ENCODE results near the gene TKFC.

The TKFC gene

GRCh38 chr11:61336171-61336935, 3.3 kb downstream of the TKFC start:
- peak overlapping the region; percentile 30 for H3K27ac ChIP-seq (ENCODE audit: low read length, poor library complexity, severe bottlenecking)
- H3K9me3 ChIP-seq (ENCODE audit: control insufficient read depth, low read length): no peaks in the 10 kb centered on the region
- no peak overlapping the region for H3K23ac ChIP-seq (ENCODE audit: low read length in 2 of 2)
- H3K9ac ChIP-seq (ENCODE audit: low read length): peak overlapping the region; percentile 35
- H2BK15ac ChIP-seq (ENCODE audit: low read depth, poor library complexity, severe bottlenecking): no peak overlapping the region
- H3K4ac ChIP-seq (ENCODE audit: low read depth in 1 of 2, low read length in 2 of 2): peak overlapping the region; percentile 29 to 39
- H2AK5ac ChIP-seq (ENCODE audit: low read length, severe bottlenecking): peak overlapping the region; percentile 77
- no peaks in the 10 kb centered on the region for H3K27me3 ChIP-seq (ENCODE audit: control insufficient read depth in 1 of 2, insufficient read depth in 1 of 2, low read length in 2 of 2)
- peak; percentile 77 for DNase-seq
- WGBS: 38% methylated on average over 8 of the region's 8 CpGs
- peak overlapping the region; percentile 3 to 55 for H2BK12ac ChIP-seq (ENCODE audit: low read length in 2 of 2)
- H3K4me3 ChIP-seq (ENCODE audit: insufficient read depth in 1 of 2, low read depth in 1 of 2, low read length in 2 of 2): no peak overlapping the region
- H4K8ac ChIP-seq (ENCODE audit: low read length): peak overlapping the region; percentile 29
- peak overlapping the region; percentile 57 for H4K91ac ChIP-seq (ENCODE audit: low read length)
- H3K79me1 ChIP-seq (replicated peaks; ENCODE audit: low read length, poor library complexity, severe bottlenecking): peaks cover 2% of the 10 kb centered on the region
- H3K14ac ChIP-seq (ENCODE audit: low read length in 2 of 2): no peak overlapping the region
- peak overlapping the region; percentile 18 for H2AFZ ChIP-seq (ENCODE audit: low read depth, low read length)
- peak overlapping the region in 1 of 2 experiments; percentile 42 for H3K18ac ChIP-seq (ENCODE audit: low read depth in 1 of 2, low read length in 2 of 2)
- H3K4me2 ChIP-seq (ENCODE audit: low read length, poor library complexity, severe bottlenecking): no peak overlapping the region
- H3K4me1 ChIP-seq (ENCODE audit: control insufficient read depth, insufficient read depth, low read depth, low read length): peaks cover 13% of the 10 kb centered on the region
- no peak overlapping the region for H2BK120ac ChIP-seq (ENCODE audit: low read depth, low read length)
- peaks cover 18 to 25% of the 10 kb centered on the region in 2 experiments for H3K36me3 ChIP-seq (ENCODE audit: control insufficient read depth in 1 of 2, insufficient read depth in 2 of 2, low read depth in 1 of 2, low read length in 2 of 2)
- no peak overlapping the region for H2BK5ac ChIP-seq (ENCODE audit: low read depth, low read length, poor library complexity, severe bottlenecking)

DNA sequence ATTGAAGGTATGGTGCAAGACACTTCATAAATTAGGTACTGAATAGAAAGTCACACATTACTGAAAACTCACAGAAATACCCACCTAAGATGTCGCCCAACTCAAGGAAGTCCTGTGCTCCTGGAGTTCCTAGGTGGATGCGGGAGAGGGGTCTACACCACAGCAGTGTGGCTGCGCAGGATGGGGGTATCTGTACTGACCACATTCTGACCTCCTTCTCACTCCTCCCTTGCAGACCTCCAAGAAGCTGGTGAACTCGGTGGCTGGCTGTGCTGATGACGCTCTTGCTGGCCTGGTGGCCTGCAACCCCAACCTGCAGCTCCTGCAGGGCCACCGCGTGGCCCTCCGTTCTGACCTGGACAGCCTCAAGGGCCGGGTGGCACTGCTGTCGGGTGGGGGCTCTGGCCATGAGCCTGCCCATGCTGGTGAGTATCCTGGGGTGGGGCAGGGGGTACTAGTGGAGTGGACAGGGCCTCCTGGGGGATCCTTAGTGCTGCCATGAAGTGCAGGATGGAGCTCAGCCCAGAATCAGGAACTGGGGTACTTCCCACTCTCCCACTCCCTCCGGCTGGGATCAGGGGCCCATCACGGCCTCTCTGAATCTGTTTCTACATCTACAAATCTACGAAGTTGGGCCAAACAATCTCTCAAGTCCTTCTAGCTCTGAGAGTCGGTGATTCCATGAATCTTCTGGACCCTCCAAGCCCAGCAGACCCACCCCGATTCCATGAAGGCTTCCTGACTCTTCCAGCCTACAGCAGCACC, 4.9 kb downstream of the TKFC start:
- Histone ChIP-seq H3K27ac (ENCODE audit: low read length, poor library complexity, severe bottlenecking) (no peak overlapping the region), H2BK5ac (ENCODE audit: low read depth, low read length, poor library complexity, severe bottlenecking) (no peak overlapping the region)
- DNase-seq: no peak

DNA sequence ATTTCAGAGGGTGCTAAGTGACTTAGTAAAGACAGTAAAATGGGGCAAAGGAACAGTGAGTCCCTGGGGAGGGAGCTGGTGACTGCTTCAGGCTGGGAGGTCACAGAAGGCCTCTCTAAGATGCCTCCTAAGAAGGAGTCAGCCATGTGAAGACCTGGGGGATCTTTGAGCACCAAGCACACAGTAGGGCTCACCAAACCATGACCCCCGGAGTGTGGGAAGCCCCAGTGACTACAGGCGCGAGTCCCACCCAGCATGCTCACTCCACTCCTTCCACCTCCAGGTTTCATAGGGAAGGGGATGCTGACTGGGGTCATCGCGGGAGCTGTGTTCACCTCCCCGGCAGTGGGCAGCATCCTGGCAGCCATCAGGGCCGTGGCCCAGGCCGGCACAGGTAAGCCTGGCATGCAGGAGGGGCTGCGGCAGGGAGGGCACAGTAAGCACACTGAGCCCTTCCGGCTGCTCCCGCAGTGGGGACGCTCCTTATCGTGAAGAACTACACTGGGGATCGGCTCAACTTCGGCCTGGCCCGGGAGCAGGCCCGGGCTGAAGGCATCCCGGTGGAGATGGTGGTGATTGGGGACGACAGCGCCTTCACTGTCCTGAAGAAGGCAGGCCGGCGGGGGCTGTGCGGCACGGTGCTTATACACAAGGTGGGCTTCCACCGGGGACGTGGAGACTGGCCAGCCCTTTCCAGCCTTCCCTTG, 5.9 kb downstream of the TKFC start:
- Histone ChIP-seq H2AFZ (ENCODE audit: low read depth, low read length) (no peak overlapping the region), H2AK5ac (ENCODE audit: low read length, severe bottlenecking) (no peak overlapping the region), H3K4me2 (ENCODE audit: low read length, poor library complexity, severe bottlenecking) (no peak overlapping the region), H3K27me3 (ENCODE audit: control insufficient read depth in 1 of 2, insufficient read depth in 1 of 2, low read length in 2 of 2) (no peaks in the 10 kb centered on the region), H3K4me1 (ENCODE audit: control insufficient read depth, insufficient read depth, low read depth, low read length) (peaks cover 9% of the 10 kb centered on the region), H3K14ac (ENCODE audit: low read length in 2 of 2) (no peak overlapping the region), H3K9me3 (ENCODE audit: control insufficient read depth, low read length) (no peaks in the 10 kb centered on the region), H4K8ac (ENCODE audit: low read length) (no peak overlapping the region), H3K9ac (ENCODE audit: low read length) (no peak overlapping the region), H3K4ac (ENCODE audit: low read depth in 1 of 2, low read length in 2 of 2) (no peak overlapping the region), H3K23ac (ENCODE audit: low read length in 2 of 2) (no peak overlapping the region), H2BK15ac (ENCODE audit: low read depth, poor library complexity, severe bottlenecking) (no peak overlapping the region), H3K27ac (ENCODE audit: low read length, poor library complexity, severe bottlenecking) (no peak overlapping the region), H3K36me3 (ENCODE audit: control insufficient read depth in 1 of 2, insufficient read depth in 2 of 2, low read depth in 1 of 2, low read length in 2 of 2) (peaks cover 32 to 51% of the 10 kb centered on the region in 2 experiments), H2BK120ac (ENCODE audit: low read depth, low read length) (no peak overlapping the region), H2BK5ac (ENCODE audit: low read depth, low read length, poor library complexity, severe bottlenecking) (no peak overlapping the region), H3K18ac (ENCODE audit: low read depth in 1 of 2, low read length in 2 of 2) (no peak overlapping the region), H3K79me1 (replicated peaks; ENCODE audit: low read length, poor library complexity, severe bottlenecking) (peaks cover 2% of the 10 kb centered on the region), H2BK12ac (ENCODE audit: low read length in 2 of 2) (no peak overlapping the region), H3K4me3 (ENCODE audit: insufficient read depth in 1 of 2, low read depth in 1 of 2, low read length in 2 of 2) (no peak overlapping the region), H4K91ac (ENCODE audit: low read length) (peak overlapping the region; percentile 25)
- DNase-seq: no peak
- 96% methylated on average over 25 of the region's 26 CpGs for WGBS

More for the DNA sequence above, 4.9 kb downstream of the TKFC start:
- H2BK12ac ChIP-seq (ENCODE audit: low read length in 2 of 2): no peak overlapping the region
- H3K4me2 ChIP-seq (ENCODE audit: low read length, poor library complexity, severe bottlenecking): no peak overlapping the region
- H3K14ac ChIP-seq (ENCODE audit: low read length in 2 of 2): no peak overlapping the region
- no peak overlapping the region for H2AFZ ChIP-seq (ENCODE audit: low read depth, low read length)
- no peak overlapping the region for H3K23ac ChIP-seq (ENCODE audit: low read length in 2 of 2)
- H3K9me3 ChIP-seq (ENCODE audit: control insufficient read depth, low read length): no peaks in the 10 kb centered on the region
- no peaks in the 10 kb centered on the region for H3K27me3 ChIP-seq (ENCODE audit: control insufficient read depth in 1 of 2, insufficient read depth in 1 of 2, low read length in 2 of 2)
- no peak overlapping the region for H3K4ac ChIP-seq (ENCODE audit: low read depth in 1 of 2, low read length in 2 of 2)
- no peak overlapping the region for H2AK5ac ChIP-seq (ENCODE audit: low read length, severe bottlenecking)
- H3K79me1 ChIP-seq (replicated peaks; ENCODE audit: low read length, poor library complexity, severe bottlenecking): peaks cover 2% of the 10 kb centered on the region
- H3K9ac ChIP-seq (ENCODE audit: low read length): no peak overlapping the region
- H4K8ac ChIP-seq (ENCODE audit: low read length): no peak overlapping the region
- H3K18ac ChIP-seq (ENCODE audit: low read depth in 1 of 2, low read length in 2 of 2): no peak overlapping the region
- H2BK15ac ChIP-seq (ENCODE audit: low read depth, poor library complexity, severe bottlenecking): no peak overlapping the region
- H2BK120ac ChIP-seq (ENCODE audit: low read depth, low read length): no peak overlapping the region
- H3K4me1 ChIP-seq (ENCODE audit: control insufficient read depth, insufficient read depth, low read depth, low read length): peaks cover 12% of the 10 kb centered on the region
- peaks cover 24 to 41% of the 10 kb centered on the region in 2 experiments for H3K36me3 ChIP-seq (ENCODE audit: control insufficient read depth in 1 of 2, insufficient read depth in 2 of 2, low read depth in 1 of 2, low read length in 2 of 2)
- no peak overlapping the region for H3K4me3 ChIP-seq (ENCODE audit: insufficient read depth in 1 of 2, low read depth in 1 of 2, low read length in 2 of 2)
- WGBS: 94% methylated on average over 14 of the region's 15 CpGs
- H4K91ac ChIP-seq (ENCODE audit: low read length): no peak overlapping the region

GRCh38 chr11:61339490-61339878, 6.5 kb downstream of the TKFC start:
- DNase-seq: no peak
- Histone ChIP-seq H3K4ac (ENCODE audit: low read depth in 1 of 2, low read length in 2 of 2) (no peak overlapping the region), H3K18ac (ENCODE audit: low read depth in 1 of 2, low read length in 2 of 2) (no peak overlapping the region), H3K4me2 (ENCODE audit: low read length, poor library complexity, severe bottlenecking) (no peak overlapping the region), H2BK5ac (ENCODE audit: low read depth, low read length, poor library complexity, severe bottlenecking) (no peak overlapping the region), H3K27ac (ENCODE audit: low read length, poor library complexity, severe bottlenecking) (no peak overlapping the region), H3K23ac (ENCODE audit: low read length in 2 of 2) (no peak overlapping the region), H3K9me3 (ENCODE audit: control insufficient read depth, low read length) (no peaks in the 10 kb centered on the region), H2AFZ (ENCODE audit: low read depth, low read length) (no peak overlapping the region), H2AK5ac (ENCODE audit: low read length, severe bottlenecking) (no peak overlapping the region), H3K4me3 (ENCODE audit: insufficient read depth in 1 of 2, low read depth in 1 of 2, low read length in 2 of 2) (no peak overlapping the region), H4K91ac (ENCODE audit: low read length) (no peak overlapping the region), H4K8ac (ENCODE audit: low read length) (no peak overlapping the region), H3K27me3 (ENCODE audit: control insufficient read depth in 1 of 2, insufficient read depth in 1 of 2, low read length in 2 of 2) (no peaks in the 10 kb centered on the region), H2BK120ac (ENCODE audit: low read depth, low read length) (no peak overlapping the region), H3K36me3 (ENCODE audit: control insufficient read depth in 1 of 2, insufficient read depth in 2 of 2, low read depth in 1 of 2, low read length in 2 of 2) (peaks cover 32 to 53% of the 10 kb centered on the region in 2 experiments), H2BK12ac (ENCODE audit: low read length in 2 of 2) (no peak overlapping the region), H3K9ac (ENCODE audit: low read length) (no peak overlapping the region), H2BK15ac (ENCODE audit: low read depth, poor library complexity, severe bottlenecking) (no peak overlapping the region), H3K79me1 (replicated peaks; ENCODE audit: low read length, poor library complexity, severe bottlenecking) (peaks cover 2% of the 10 kb centered on the region), H3K4me1 (ENCODE audit: control insufficient read depth, insufficient read depth, low read depth, low read length) (peaks cover 9% of the 10 kb centered on the region), H3K14ac (ENCODE audit: low read length in 2 of 2) (no peak overlapping the region)
- WGBS: 85% methylated on average over 4 of the region's 4 CpGs

Data from mesenchymal stem cell (in vitro differentiated cells and primary cell).